K562 (cell line): ENCODE results near the gene SCUBE1. TPM values are rescaled to one million over a fixed set of nuclear protein-coding genes. Genes with fewer than 3 reads are reported as not detected.

ENCODE experiments used
- ARHGAP35 ChIP-seq: fragments of 450-650 bp; IDR thresholded peaks from 2 replicates; pipeline ENCODE4 v1.6.1; 2018; ENCODE audit not compliant: partially characterized antibody
- FOXP4 ChIP-seq: sonication (generic); formaldehyde crosslinking; IDR thresholded peaks from 2 replicates; pipeline ENCODE4 v1.8.0; 2022; ENCODE audit warnings: mild to moderate bottlenecking, missing genetic modification reagents, borderline replicate concordance
- GABPB1 ChIP-seq: sonication (generic); formaldehyde crosslinking; IDR thresholded peaks from 2 replicates; pipeline ENCODE4 v1.8.0; 2022; ENCODE audit warnings: mild to moderate bottlenecking, missing genetic modification reagents
- MEF2A ChIP-seq: IDR thresholded peaks from 2 replicates; pipeline ENCODE4 v1.6.1; 2011; ENCODE audit warnings: low read depth, mild to moderate bottlenecking, low read length, moderate library complexity; ENCODE audit not compliant: control insufficient read depth
- SMAD4 ChIP-seq: fragments of 250-450 bp; sonication (Bioruptor Pico); conservative IDR thresholded peaks from 2 replicates; pipeline ENCODE4 v1.8.0; 2021; ENCODE audit warnings: inconsistent platforms, mild to moderate bottlenecking, moderate library complexity
- SMARCA4 ChIP-seq: fragments of 450-650 bp; IDR thresholded peaks from 2 replicates; pipeline ENCODE4 v1.6.1; 2016
- SNRNP70 ChIP-seq: fragments of 200-400 bp; formaldehyde crosslinking; optimal IDR thresholded peaks from 2 replicates; pipeline ENCODE3; 2017; ENCODE audit warnings: low read depth, low read length
- SOX6 ChIP-seq: fragments of 450-650 bp; IDR thresholded peaks from 2 replicates; pipeline ENCODE4 v1.6.1; 2014; ENCODE audit warnings: mild to moderate bottlenecking
- TAF1 ChIP-seq: IDR thresholded peaks from 2 replicates; pipeline ENCODE4 v1.6.1; 2011; ENCODE audit warnings: mild to moderate bottlenecking, low read length, moderate library complexity; ENCODE audit not compliant: insufficient read depth, control insufficient read depth, severe bottlenecking; ENCODE audit errors: extremely low read depth
- TAL1 ChIP-seq: fragments of 450-650 bp; IDR thresholded peaks from 2 replicates; pipeline ENCODE4 v1.6.1; 2016; ENCODE audit warnings: mild to moderate bottlenecking
- TFAP4 ChIP-seq: sonication (generic); formaldehyde crosslinking; IDR thresholded peaks from 2 replicates; pipeline ENCODE4 v1.8.0; 2022; ENCODE audit warnings: missing genetic modification reagents, mild to moderate bottlenecking, moderate library complexity, borderline replicate concordance
- ZNF699 ChIP-seq: fragments of 250-450 bp; sonication (Bioruptor Pico); IDR thresholded peaks from 2 replicates; pipeline ENCODE4 v1.8.0; 2021; ENCODE audit warnings: mild to moderate bottlenecking, moderate library complexity; ENCODE audit not compliant: insufficient replicate concordance
- polyA plus RNA-seq, 8 experiments: library from polyadenylated mRNA; depleted of rRNA in 4 of 8; stranded (reverse) in 5 of 8; unstranded in 3 of 8; fragments of >200 nt; fragmentation: Nextera tagmentation in 2 of 8; fragmentation: Illumina TruSeq in 1 of 8; extraction: Ambion mirVana in 2 of 8; extraction: Trizol in 1 of 8; gene quantifications; 2 replicates each; pipeline versions ENCODE4 v1.2.1 to v1.2.3, GENCODE V29; 2011 to 2014; ENCODE audit warnings: inconsistent platforms in 1 of 8, missing spikeins in 1 of 8
- total RNA-seq, 7 experiments: library from RNA; depleted of rRNA in 6 of 7; stranded (reverse); fragments of >200 nt in 6 of 7; fragmentation: Illumina TruSeq in 2 of 7; extraction: Trizol in 2 of 7; gene quantifications; 2 replicates each; pipeline versions ENCODE4 v1.2.1 to v1.2.3, GENCODE V29; 2011 to 2021; ENCODE audit warnings: low replicate concordance in 1 of 7

The SCUBE1 gene
- total and polyA plus RNA-seq, 9 of the 15 experiments (the other 6 are each of a cell fraction or from before 2014, with no cell fraction given) = 0.03 to 0.47 (median 0.29) TPM; not detected in 6

DNA sequence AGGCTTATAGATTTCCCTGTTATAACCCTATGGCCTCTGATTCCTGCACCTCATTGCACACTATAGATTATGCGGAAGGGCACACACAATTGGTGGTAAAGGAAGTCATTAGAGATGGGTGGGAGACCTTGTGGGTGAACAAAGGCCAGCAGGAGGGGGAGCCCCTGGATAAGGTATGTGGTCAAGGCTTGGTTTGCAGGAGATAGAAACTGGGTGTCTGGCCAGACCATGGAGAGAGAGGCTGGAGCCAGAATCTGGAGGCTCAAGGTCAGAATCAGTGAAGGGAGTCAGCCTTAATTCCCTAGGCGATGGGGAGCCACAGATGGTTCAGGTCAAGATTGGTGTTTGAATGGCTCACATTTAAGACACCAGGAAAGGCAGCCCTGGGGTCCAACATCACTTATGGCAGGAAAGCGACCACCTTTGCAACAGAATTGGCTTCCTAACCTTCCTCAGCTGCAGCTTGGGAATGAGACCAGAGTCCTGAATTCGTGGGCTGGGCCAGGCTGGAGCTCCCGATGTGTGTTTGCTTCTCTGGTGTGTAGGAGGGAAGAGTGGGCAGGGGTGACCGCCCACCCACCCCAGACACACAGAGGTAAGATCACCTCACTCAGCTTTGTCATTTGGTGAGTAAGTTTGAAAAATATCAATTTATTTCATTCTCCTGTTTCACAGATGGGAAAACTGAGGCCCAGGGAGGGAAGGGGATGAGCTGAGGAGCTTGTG lies 22.7 kb upstream of the SCUBE1 start (continued):
- no peak for TF ChIP-seq FOXP4 (CRISPR knock-in tag)
- no peak for TF ChIP-seq SOX6
- TF ChIP-seq GABPB1 (CRISPR knock-in tag) = no peak
- no peak for TF ChIP-seq TAL1
- no peak for TF ChIP-seq ARHGAP35
- no peak for TF ChIP-seq SNRNP70
- no peak for TF ChIP-seq SMAD4 (CRISPR knock-in tag)
- no peak for TF ChIP-seq TAF1
- no peak for TF ChIP-seq ZNF699
- TF ChIP-seq SMARCA4 = no peak
- no peak for TF ChIP-seq TFAP4
- no peak for TF ChIP-seq MEF2A
